GM12878 (cell line): ENCODE measurements around the gene ZNF532.

ENCODE experiments used
- EZH2 ChIP-seq: IDR thresholded peaks from 2 replicates; pipeline ENCODE4 v1.6.1; 2012; ENCODE audit warnings: low read depth, mild to moderate bottlenecking, control low read depth, inconsistent platforms, low read length, borderline replicate concordance; ENCODE audit not compliant: control insufficient read depth
- POLR2A ChIP-seq: IDR thresholded peaks from 2 replicates; pipeline ENCODE4 v1.6.1; 2011; ENCODE audit warnings: low read depth, mild to moderate bottlenecking, low read length
- SMAD5 ChIP-seq: IDR thresholded peaks from 2 replicates; pipeline ENCODE4 v1.6.1; 2016; ENCODE audit warnings: antibody characterized with exemption, low read depth
- SREBF2 ChIP-seq: IDR thresholded peaks from 2 replicates; pipeline ENCODE4 v1.6.1; 2012; ENCODE audit warnings: mild to moderate bottlenecking, low read length
- TAF1 ChIP-seq: IDR thresholded peaks from 2 replicates; pipeline ENCODE4 v1.6.1; 2011; ENCODE audit warnings: mild to moderate bottlenecking, low read depth, low read length, borderline replicate concordance
- TF ChIP-seq, protein P1 (sequence below), 3 experiments: IDR thresholded peaks in 2 of 3; conservative IDR thresholded peaks in 1 of 3; 2 replicates each; pipeline ENCODE4 v1.5.1; 2011; ENCODE audit warnings: low read depth in 3 of 3, low read length in 3 of 3, mild to moderate bottlenecking in 3 of 3, control low read depth in 2 of 3, moderate library complexity in 2 of 3, inconsistent platforms in 1 of 3, mixed read lengths in 1 of 3; ENCODE audit not compliant: control insufficient read depth in 2 of 3, insufficient read depth in 1 of 3; ENCODE audit errors: extremely low read depth in 1 of 3

DNA sequence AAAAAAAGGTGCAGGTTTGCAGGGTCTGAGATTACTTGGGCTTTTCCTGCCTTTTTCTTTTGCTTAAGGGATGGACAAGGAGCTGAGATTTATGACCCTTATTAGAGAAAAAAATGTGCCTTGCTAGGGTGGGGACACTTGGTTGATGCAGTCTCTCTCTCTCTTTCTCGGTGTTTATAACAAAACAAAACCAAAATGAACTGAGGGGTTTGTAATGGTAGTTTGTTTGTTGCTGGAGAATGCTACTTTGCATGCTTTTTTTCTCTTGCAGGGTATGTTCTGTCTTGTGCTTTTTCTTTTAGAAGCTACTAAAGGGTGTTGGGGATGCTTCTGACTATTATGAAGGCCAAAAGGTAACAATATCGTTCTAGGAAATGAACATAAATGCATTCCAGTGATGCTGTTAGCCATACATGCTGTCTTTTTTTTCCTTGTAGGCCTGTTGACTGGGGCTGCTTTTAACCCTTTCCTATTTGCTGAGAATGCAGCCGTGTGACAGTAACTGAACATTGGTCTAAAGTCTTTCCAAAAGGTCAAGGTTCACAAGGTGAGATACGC is 435 bp downstream of the ZNF532 start:
- TF ChIP-seq POLR2A (no peak), TAF1 (no peak), EZH2 (no peak), SMAD5 (no peak), SREBF2 (no peak)
- TF ChIP-seq, protein P1, sequence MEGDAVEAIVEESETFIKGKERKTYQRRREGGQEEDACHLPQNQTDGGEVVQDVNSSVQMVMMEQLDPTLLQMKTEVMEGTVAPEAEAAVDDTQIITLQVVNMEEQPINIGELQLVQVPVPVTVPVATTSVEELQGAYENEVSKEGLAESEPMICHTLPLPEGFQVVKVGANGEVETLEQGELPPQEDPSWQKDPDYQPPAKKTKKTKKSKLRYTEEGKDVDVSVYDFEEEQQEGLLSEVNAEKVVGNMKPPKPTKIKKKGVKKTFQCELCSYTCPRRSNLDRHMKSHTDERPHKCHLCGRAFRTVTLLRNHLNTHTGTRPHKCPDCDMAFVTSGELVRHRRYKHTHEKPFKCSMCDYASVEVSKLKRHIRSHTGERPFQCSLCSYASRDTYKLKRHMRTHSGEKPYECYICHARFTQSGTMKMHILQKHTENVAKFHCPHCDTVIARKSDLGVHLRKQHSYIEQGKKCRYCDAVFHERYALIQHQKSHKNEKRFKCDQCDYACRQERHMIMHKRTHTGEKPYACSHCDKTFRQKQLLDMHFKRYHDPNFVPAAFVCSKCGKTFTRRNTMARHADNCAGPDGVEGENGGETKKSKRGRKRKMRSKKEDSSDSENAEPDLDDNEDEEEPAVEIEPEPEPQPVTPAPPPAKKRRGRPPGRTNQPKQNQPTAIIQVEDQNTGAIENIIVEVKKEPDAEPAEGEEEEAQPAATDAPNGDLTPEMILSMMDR (IDR thresholded peaks at IDR 0.05 in 2 of 3, conservative IDR thresholded peaks at IDR 0.05 in 1 of 3; ENCODE audit: control insufficient read depth in 2 of 3, extremely low read depth in 1 of 3, insufficient read depth in 1 of 3, low read depth in 3 of 3, low read length in 3 of 3) = no peak
